HepG2 (cell line): ENCODE data around the gene FRMD1. TPM values are rescaled to one million over a fixed set of nuclear protein-coding genes. Genes with fewer than 3 reads are reported as not detected.

ENCODE experiments used
- ARNT2 ChIP-seq: sonication (generic); formaldehyde crosslinking; IDR thresholded peaks from 2 replicates; pipeline ENCODE4 v1.8.0; 2022; ENCODE audit warnings: mild to moderate bottlenecking, low read depth, missing genetic modification reagents, moderate library complexity
- BORCS8-MEF2B ChIP-seq: sonication (generic); formaldehyde crosslinking; IDR thresholded peaks from 2 replicates; pipeline ENCODE4 v1.8.0; 2022; ENCODE audit warnings: mild to moderate bottlenecking, missing genetic modification reagents
- BRCA1 ChIP-seq: sonication (generic); formaldehyde crosslinking; IDR thresholded peaks from 2 replicates; pipeline ENCODE4 v1.4.0; 2020; ENCODE audit warnings: missing genetic modification reagents
- DMAP1 ChIP-seq: IDR thresholded peaks from 2 replicates; pipeline ENCODE4 v1.6.1; 2016
- ETV6 ChIP-seq: sonication (generic); formaldehyde crosslinking; conservative IDR thresholded peaks from 2 replicates; pipeline ENCODE4 v1.4.0; 2020; ENCODE audit warnings: missing genetic modification reagents
- FOXK1 ChIP-seq: sonication (generic); formaldehyde crosslinking; IDR thresholded peaks from 2 replicates; pipeline ENCODE4 v1.4.0; 2020; ENCODE audit warnings: low read depth, missing genetic modification reagents, borderline replicate concordance
- FOXK2 ChIP-seq: fragments of 450-650 bp; IDR thresholded peaks from 2 replicates; pipeline ENCODE4 v1.6.1; 2016
- GTF3A ChIP-seq: sonication (generic); formaldehyde crosslinking; conservative IDR thresholded peaks from 2 replicates; pipeline ENCODE4 v1.4.0; 2020; ENCODE audit warnings: mild to moderate bottlenecking, missing genetic modification reagents
- HCFC1 ChIP-seq: fragments of 150-350 bp; IDR thresholded peaks from 2 replicates; pipeline ENCODE4 v1.6.1; 2014; ENCODE audit warnings: low read depth, low read length
- HNF4A ChIP-seq: sonication (generic); formaldehyde crosslinking; IDR thresholded peaks from 2 replicates; pipeline ENCODE4 v1.4.0; 2020; ENCODE audit warnings: missing genetic modification reagents
- RFX1 ChIP-seq: fragments of 450-650 bp; IDR thresholded peaks from 2 replicates; pipeline ENCODE4 v1.6.1; 2017
- SALL1 ChIP-seq: sonication (generic); formaldehyde crosslinking; IDR thresholded peaks from 2 replicates; pipeline ENCODE4 v1.8.0; 2022; ENCODE audit warnings: mild to moderate bottlenecking, missing genetic modification reagents
- SAP130 ChIP-seq: IDR thresholded peaks from 2 replicates; pipeline ENCODE4 v1.6.1; 2016; ENCODE audit warnings: low read depth
- SMAD3 ChIP-seq: sonication (generic); formaldehyde crosslinking; IDR thresholded peaks from 2 replicates; pipeline ENCODE4 v1.4.0; 2020; ENCODE audit warnings: missing genetic modification reagents
- SOX6 ChIP-seq, 2 experiments: fragments of 450-650 bp in 1 of 2; sonication (generic) in 1 of 2; formaldehyde crosslinking in 1 of 2; IDR thresholded peaks; 2 replicates each; pipeline versions ENCODE4 v1.4.0 to v1.6.1; 2017 to 2020; ENCODE audit warnings: antibody characterized with exemption in 1 of 2, mild to moderate bottlenecking in 1 of 2, missing genetic modification reagents in 1 of 2
- SP4 ChIP-seq: sonication (generic); formaldehyde crosslinking; IDR thresholded peaks from 2 replicates; pipeline ENCODE4 v1.8.1; 2023; ENCODE audit warnings: mild to moderate bottlenecking, missing genetic modification reagents
- SP5 ChIP-seq: IDR thresholded peaks from 2 replicates; pipeline ENCODE4 v1.6.1; 2016; ENCODE audit warnings: low read depth, borderline replicate concordance
- THAP8 ChIP-seq: sonication (generic); formaldehyde crosslinking; IDR thresholded peaks from 2 replicates; pipeline ENCODE4 v1.5.1; 2020; ENCODE audit warnings: missing genetic modification reagents, mild to moderate bottlenecking, borderline replicate concordance
- ZBTB38 ChIP-seq: sonication (generic); formaldehyde crosslinking; IDR thresholded peaks from 2 replicates; pipeline ENCODE4 v1.5.1; 2020; ENCODE audit warnings: mild to moderate bottlenecking, missing genetic modification reagents
- ZC3H13 ChIP-seq: sonication (generic); formaldehyde crosslinking; IDR thresholded peaks from 2 replicates; pipeline ENCODE4 v1.8.1; 2023; ENCODE audit warnings: mild to moderate bottlenecking, missing genetic modification reagents, moderate library complexity
- ZNF160 ChIP-seq: sonication (generic); formaldehyde crosslinking; IDR thresholded peaks from 2 replicates; pipeline ENCODE4 v1.8.0; 2022; ENCODE audit warnings: mild to moderate bottlenecking, inconsistent platforms, missing genetic modification reagents
- ZNF281 ChIP-seq: sonication (generic); formaldehyde crosslinking; IDR thresholded peaks from 2 replicates; pipeline ENCODE4 v1.4.0; 2020; ENCODE audit warnings: missing genetic modification reagents, borderline replicate concordance
- ZNF644 ChIP-seq: IDR thresholded peaks from 2 replicates; pipeline ENCODE4 v1.6.1; 2016; ENCODE audit warnings: low read depth
- ZNF660 ChIP-seq: sonication (generic); formaldehyde crosslinking; IDR thresholded peaks from 2 replicates; pipeline ENCODE4 v1.5.1; 2020; ENCODE audit warnings: mild to moderate bottlenecking, low read depth, missing genetic modification reagents, borderline replicate concordance
- ZNF710 ChIP-seq: sonication (generic); formaldehyde crosslinking; IDR thresholded peaks from 2 replicates; pipeline ENCODE4 v1.5.0; 2020; ENCODE audit warnings: mild to moderate bottlenecking, missing genetic modification reagents, borderline replicate concordance
- ZNF746 ChIP-seq: sonication (generic); formaldehyde crosslinking; IDR thresholded peaks from 2 replicates; pipeline ENCODE4 v1.8.0; 2022; ENCODE audit warnings: mild to moderate bottlenecking, missing genetic modification reagents
- ZSCAN12 ChIP-seq: sonication (generic); formaldehyde crosslinking; IDR thresholded peaks from 2 replicates; pipeline ENCODE4 v1.9.0; 2021; ENCODE audit warnings: mild to moderate bottlenecking, missing genetic modification reagents
- polyA plus RNA-seq, 8 experiments: library from polyadenylated mRNA; depleted of rRNA in 3 of 8; stranded (reverse) in 7 of 8; unstranded in 1 of 8; fragments of >200 nt; fragmentation: Illumina TruSeq in 4 of 8; extraction: Trizol in 4 of 8; gene quantifications; 2 replicates each; pipeline versions ENCODE4 v1.2.1 to v1.2.3, GENCODE V29; 2011 to 2016; ENCODE audit warnings: low read depth in 4 of 8, missing spikeins in 1 of 8, mixed read lengths in 1 of 8; ENCODE audit not compliant: insufficient read depth in 1 of 8
- total RNA-seq, 5 experiments: library from RNA; depleted of rRNA; stranded (reverse); fragments of >200 nt; fragmentation: Illumina TruSeq; extraction: Trizol; gene quantifications; 2 replicates each; pipeline ENCODE4 v1.2.3, GENCODE V29; 2016; ENCODE audit warnings: low read depth in 1 of 5

FRMD1 gene
- total and polyA plus RNA-seq, 2 of the 13 experiments (the other 11 are each of a cell fraction or from before 2014, with no cell fraction given) = 0.01 TPM; not detected in 1

GRCh38 chr6:168088161-168089053 lies 9.4 kb upstream of the FRMD1 start (continued):
- TF ChIP-seq ZNF710 (CRISPR knock-in tag) (peak; percentile 38; the same call in 1 of the 2 replicates), DMAP1 (CRISPR knock-in tag) (no peak), BORCS8-MEF2B (0 out of 2 replicates have a peak, but pooled peaks have one; percentile 34), ZNF746 (CRISPR knock-in tag) (peak; percentile 31; the same call in 1 of the 2 replicates), ZNF281 (CRISPR knock-in tag) (peak; percentile 33; the same call in 1 of the 2 replicates), ZNF660 (CRISPR knock-in tag) (no peak), HCFC1 (no peak), ZNF644 (no peak), BRCA1 (CRISPR knock-in tag) (no peak), SAP130 (CRISPR knock-in tag) (peak; percentile 35; the same call in 1 of the 2 replicates), ZC3H13 (CRISPR knock-in tag) (no peak), HNF4A (CRISPR knock-in tag) (peak; percentile 77), THAP8 (CRISPR knock-in tag) (no peak), FOXK2 (no peak), GTF3A (CRISPR knock-in tag) (no peak), SOX6 (IDR thresholded peaks at IDR 0.05) (no peak), SOX6 (CRISPR knock-in tag; IDR thresholded peaks at IDR 0.05) (peak; percentile 59; the same call in 1 of the 2 replicates), RFX1 (no peak), FOXK1 (CRISPR knock-in tag) (0 out of 2 replicates have a peak, but pooled peaks have one; percentile 18), ZBTB38 (CRISPR knock-in tag) (no peak), SMAD3 (no peak), SALL1 (CRISPR knock-in tag) (peak; percentile 33; the same call in 1 of the 2 replicates), SP4 (CRISPR knock-in tag) (no peak), SP5 (peak; percentile 49; the same call in 1 of the 2 replicates), ZSCAN12 (no peak), ETV6 (CRISPR knock-in tag) (no peak), ZNF160 (CRISPR knock-in tag) (no peak), ARNT2 (CRISPR knock-in tag) (no peak)
